SK-N-SH (cell line): ENCODE measurements around the gene PCBP3. TPM values are rescaled to one million over a fixed set of nuclear protein-coding genes. Genes with fewer than 3 reads are reported as not detected.

Source experiments
- CTCF ChIA-PET: fragments of 300-600, 350-600 bp; formaldehyde crosslinking; extraction: SDS; loops from one replicate; lab custom pipeline; 2021; lab: Yijun Ruan, JAX
- POLR2A ChIA-PET: fragments of 350-600 bp; sonication (Branson Sonifier 250); formaldehyde crosslinking; extraction: SDS; loops from one replicate; lab custom pipeline; 2020; ENCODE audit warnings: antibody characterized with exemption, inconsistent platforms; lab: Yijun Ruan, JAX
- DNase-seq: peaks from one replicate; pipeline ENCODE4 v3.0.0; 2012
- H2AFZ ChIP-seq: fragments of 200-600 bp; sonication (generic); 2 replicates; pipeline ENCODE4 v1.8.1; 2016; ENCODE audit warnings: antibody characterized with exemption, mild to moderate bottlenecking, low read depth
- H3F3A ChIP-seq: fragments of 200-600 bp; sonication (generic); replicated peaks from 2 replicates; pipeline ENCODE3; 2016; ENCODE audit warnings: antibody characterized with exemption, mild to moderate bottlenecking; ENCODE audit not compliant: insufficient read depth
- H3K27ac ChIP-seq, 2 experiments: fragments of 200-500 bp in 1 of 2; fragments of 200-600 bp in 1 of 2; sonication (Bioruptor generic) in 1 of 2; sonication (generic), shearing (Covaris generic) in 1 of 2; 2 replicates each; pipeline versions ENCODE4 v1.5.1 to v1.6.1; 2014 to 2016; ENCODE audit warnings: low read depth in 2 of 2, inconsistent platforms in 1 of 2, low read length in 1 of 2, mild to moderate bottlenecking in 1 of 2, mixed read lengths in 1 of 2
- H3K27me3 ChIP-seq: fragments of 200-600 bp; sonication (generic), shearing (Covaris generic); 2 replicates; pipeline ENCODE4 v1.6.1; 2016; ENCODE audit warnings: mixed run types; ENCODE audit not compliant: insufficient read depth
- H3K36me3 ChIP-seq, 2 experiments: fragments of 200-500 bp in 1 of 2; fragments of 200-600 bp in 1 of 2; sonication (Bioruptor generic) in 1 of 2; sonication (generic) in 1 of 2; replicated peaks in 1 of 2; 2 replicates each; pipeline versions ENCODE3 to v1.5.1; 2014 to 2016; ENCODE audit warnings: low read length in 1 of 2, mild to moderate bottlenecking in 1 of 2; ENCODE audit not compliant: insufficient read depth in 2 of 2, control insufficient read depth in 1 of 2
- H3K4me1 ChIP-seq, 2 experiments: fragments of 200-500 bp in 1 of 2; fragments of 200-600 bp in 1 of 2; sonication (Bioruptor generic) in 1 of 2; sonication (generic), shearing (Covaris generic) in 1 of 2; 2 replicates each; pipeline versions ENCODE4 v1.5.1 to v1.6.1; 2014 to 2016; ENCODE audit warnings: low read depth in 1 of 2, low read length in 1 of 2, mixed run types in 1 of 2; ENCODE audit not compliant: insufficient read depth in 2 of 2, control insufficient read depth in 1 of 2
- H3K4me2 ChIP-seq: fragments of 200-600 bp; sonication (generic), shearing (Covaris generic); 2 replicates; pipeline ENCODE4 v1.6.1; 2017; ENCODE audit warnings: mixed run types
- H3K4me3 ChIP-seq, 2 experiments: fragments of 200-500 bp in 1 of 2; fragments of 200-600 bp in 1 of 2; sonication (Bioruptor generic) in 1 of 2; sonication (generic), shearing (Covaris generic) in 1 of 2; 2 replicates each; pipeline versions ENCODE4 v1.5.1 to v1.8.1; 2014 to 2016; ENCODE audit warnings: low read depth in 2 of 2, inconsistent platforms in 1 of 2, low read length in 1 of 2, mild to moderate bottlenecking in 1 of 2, mixed read lengths in 1 of 2, moderate library complexity in 1 of 2
- H3K79me2 ChIP-seq: fragments of 200-600 bp; sonication (generic); 2 replicates; pipeline ENCODE4 v1.8.1; 2017; ENCODE audit warnings: mild to moderate bottlenecking; ENCODE audit not compliant: insufficient read depth
- H3K9ac ChIP-seq: fragments of 200-600 bp; sonication (generic); 2 replicates; pipeline ENCODE4 v1.6.1; 2017; ENCODE audit warnings: mixed run types
- H3K9me2 ChIP-seq: fragments of 200-600 bp; sonication (generic); 2 replicates; pipeline ENCODE4 v1.6.1; 2017; ENCODE audit warnings: mixed run types
- H3K9me3 ChIP-seq: fragments of 200-600 bp; sonication (generic); 2 replicates; pipeline ENCODE4 v1.6.1; 2017; ENCODE audit warnings: mixed run types, mild to moderate bottlenecking, moderate library complexity
- H4K20me1 ChIP-seq: fragments of 200-600 bp; sonication (generic); 2 replicates; pipeline ENCODE4 v1.6.1; 2017; ENCODE audit warnings: mild to moderate bottlenecking, mixed run types; ENCODE audit not compliant: insufficient read depth
- ELF1 ChIP-seq: IDR thresholded peaks from 2 replicates; pipeline ENCODE4 v1.4.0; 2012
- EP300 ChIP-seq, 2 experiments: IDR thresholded peaks; 2 replicates each; pipeline versions ENCODE4 v1.4.0 to v1.6.1; 2012; ENCODE audit warnings: borderline replicate concordance in 1 of 2, low read depth in 1 of 2, low read length in 1 of 2
- FOSL2 ChIP-seq: IDR thresholded peaks from 2 replicates; pipeline ENCODE4 v1.4.0; 2012; ENCODE audit warnings: low read depth, mild to moderate bottlenecking, moderate library complexity, borderline replicate concordance
- GATA2 ChIP-seq: sonication (generic); formaldehyde crosslinking; IDR thresholded peaks from 2 replicates; pipeline ENCODE4 v1.5.0; 2020; ENCODE audit warnings: mild to moderate bottlenecking, missing genetic modification reagents
- IRF3 ChIP-seq: fragments of 150-350 bp; IDR thresholded peaks from 2 replicates; pipeline ENCODE4 v1.6.1; 2016; ENCODE audit warnings: mild to moderate bottlenecking, low read depth, low read length
- JUND ChIP-seq: IDR thresholded peaks from 2 replicates; pipeline ENCODE4 v1.4.0; 2012
- MXI1 ChIP-seq: IDR thresholded peaks from 2 replicates; pipeline ENCODE4 v1.6.1; 2012; ENCODE audit warnings: mild to moderate bottlenecking, low read depth, low read length, improper control_type of control experiment
- NFIC ChIP-seq: IDR thresholded peaks from 2 replicates; pipeline ENCODE4 v1.4.0; 2012; ENCODE audit warnings: borderline replicate concordance
- NRF1 ChIP-seq: IDR thresholded peaks from 2 replicates; pipeline ENCODE4 v1.6.1; 2012; ENCODE audit warnings: low read depth, mild to moderate bottlenecking, low read length
- PBX3 ChIP-seq: IDR thresholded peaks from 2 replicates; pipeline ENCODE4; 2012
- POLR2AphosphoS5 ChIP-seq: IDR thresholded peaks from 2 replicates; pipeline ENCODE4 v1.6.1; 2012; ENCODE audit warnings: low read depth, low read length
- RCOR1 ChIP-seq: fragments of 150-350 bp; IDR thresholded peaks from 2 replicates; pipeline ENCODE4 v1.6.1; 2017; ENCODE audit warnings: antibody characterized with exemption, low read length
- RFX5 ChIP-seq: IDR thresholded peaks from 2 replicates; pipeline ENCODE4 v1.6.1; 2012; ENCODE audit warnings: mild to moderate bottlenecking, improper control_type of control experiment, low read length
- TAF1 ChIP-seq: IDR thresholded peaks from 2 replicates; pipeline ENCODE4 v1.6.1; 2012; ENCODE audit warnings: low read depth, mild to moderate bottlenecking, low read length, moderate library complexity, borderline replicate concordance
- USF2 ChIP-seq: fragments of 150-350 bp; IDR thresholded peaks from 2 replicates; pipeline ENCODE4 v1.6.1; 2017; ENCODE audit warnings: antibody characterized with exemption, low read length, low read depth, borderline replicate concordance
- YY1 ChIP-seq: IDR thresholded peaks from 2 replicates; pipeline ENCODE4 v1.4.0; 2012; ENCODE audit warnings: low read depth, mild to moderate bottlenecking
- ZBTB33 ChIP-seq: IDR thresholded peaks from 2 replicates; pipeline ENCODE4 v1.4.0; 2012; ENCODE audit warnings: low read depth, borderline replicate concordance
- WGBS: methylation state at CpG from one replicate; pipeline ENCODE4 v1.1.6; 2017; ENCODE audit warnings: low lambda C conversion rate; 5-methylcytosine and 5-hydroxymethylcytosine counted together
- polyA plus RNA-seq, 3 experiments: library from polyadenylated mRNA; depleted of rRNA; stranded (reverse); fragments of >200 nt; gene quantifications; 2 replicates each; pipeline ENCODE4 v1.2.3, GENCODE V29; 2012
- TF ChIP-seq, protein P1 (sequence below): fragments of 200-600 bp; sonication (generic); IDR thresholded peaks from 2 replicates; pipeline ENCODE4 v1.6.1; 2017; ENCODE audit warnings: antibody characterized with exemption, mild to moderate bottlenecking, moderate library complexity
- TF ChIP-seq, protein P2 (sequence below): IDR thresholded peaks from 2 replicates; pipeline ENCODE4 v1.4.0; 2012; ENCODE audit warnings: low read depth, borderline replicate concordance

The PCBP3 gene
- polyA plus RNA-seq, 1 of the 3 experiments (the other 2 are of a cell fraction): 9.5 TPM

- Histone ChIP-seq H3K27ac (no peak overlapping the region; a peak in 1 of 4 replicates), H3K9me3 (no peaks in the 10 kb centered on the region), H3K27me3 (no peaks in the 10 kb centered on the region), H3K9me2 (no peaks in the 10 kb centered on the region), H3K4me1 (peaks cover 0 to 39% of the 10 kb centered on the region in 2 experiments; a peak in 1 of 4 replicates), H3F3A (no peaks in the 10 kb centered on the region), H3K9ac (no peak overlapping the region), H4K20me1 (no peaks in the 10 kb centered on the region), H3K36me3 (no peaks in the 10 kb centered on the region), H3K79me2 (no peaks in the 10 kb centered on the region), H3K4me3 (no peak overlapping the region), H2AFZ (no peak overlapping the region), H3K4me2 (no peak overlapping the region)
- TF ChIP-seq NRF1 (no peak), RFX5 (no peak), YY1 (no peak), TAF1 (no peak), ZBTB33 (no peak), ELF1 (no peak), IRF3 (no peak), FOSL2 (no peak), PBX3 (no peak), NFIC (no peak), USF2 (no peak), RCOR1 (no peak), GATA2 (CRISPR knock-in tag) (no peak), POLR2AphosphoS5 (no peak), MXI1 (no peak), EP300 (IDR thresholded peaks at IDR 0.05; ENCODE audit: borderline replicate concordance in 1 of 2, low read depth in 1 of 2, low read length in 1 of 2) (no peak), JUND (no peak)
- TF ChIP-seq, protein P1, sequence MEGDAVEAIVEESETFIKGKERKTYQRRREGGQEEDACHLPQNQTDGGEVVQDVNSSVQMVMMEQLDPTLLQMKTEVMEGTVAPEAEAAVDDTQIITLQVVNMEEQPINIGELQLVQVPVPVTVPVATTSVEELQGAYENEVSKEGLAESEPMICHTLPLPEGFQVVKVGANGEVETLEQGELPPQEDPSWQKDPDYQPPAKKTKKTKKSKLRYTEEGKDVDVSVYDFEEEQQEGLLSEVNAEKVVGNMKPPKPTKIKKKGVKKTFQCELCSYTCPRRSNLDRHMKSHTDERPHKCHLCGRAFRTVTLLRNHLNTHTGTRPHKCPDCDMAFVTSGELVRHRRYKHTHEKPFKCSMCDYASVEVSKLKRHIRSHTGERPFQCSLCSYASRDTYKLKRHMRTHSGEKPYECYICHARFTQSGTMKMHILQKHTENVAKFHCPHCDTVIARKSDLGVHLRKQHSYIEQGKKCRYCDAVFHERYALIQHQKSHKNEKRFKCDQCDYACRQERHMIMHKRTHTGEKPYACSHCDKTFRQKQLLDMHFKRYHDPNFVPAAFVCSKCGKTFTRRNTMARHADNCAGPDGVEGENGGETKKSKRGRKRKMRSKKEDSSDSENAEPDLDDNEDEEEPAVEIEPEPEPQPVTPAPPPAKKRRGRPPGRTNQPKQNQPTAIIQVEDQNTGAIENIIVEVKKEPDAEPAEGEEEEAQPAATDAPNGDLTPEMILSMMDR: no peak
- TF ChIP-seq, protein P2, sequence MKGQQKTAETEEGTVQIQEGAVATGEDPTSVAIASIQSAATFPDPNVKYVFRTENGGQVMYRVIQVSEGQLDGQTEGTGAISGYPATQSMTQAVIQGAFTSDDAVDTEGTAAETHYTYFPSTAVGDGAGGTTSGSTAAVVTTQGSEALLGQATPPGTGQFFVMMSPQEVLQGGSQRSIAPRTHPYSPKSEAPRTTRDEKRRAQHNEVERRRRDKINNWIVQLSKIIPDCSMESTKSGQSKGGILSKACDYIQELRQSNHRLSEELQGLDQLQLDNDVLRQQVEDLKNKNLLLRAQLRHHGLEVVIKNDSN: no peak
- ChIA-PET POLR2A (interaction anchor here (0.6 kb wide), 1 partner anchor 212 kb away, joined by 4 read pairs; no protein-coding TSS in a partner anchor), CTCF (interaction anchor here (0.5 to 4.0 kb wide), 6 partner anchors 10 to 540 kb away, joined by 3 to 27 read pairs (median 4); no protein-coding TSS in a partner anchor)
- WGBS: 86% methylated on average over 1 of the region's 11 CpGs
- DNase-seq: no peak
Observed at GRCh38 chr21:45830221-45830640, 186.7 kb downstream of the PCBP3 start.
